ENCODE results near the gene GLRX.

GRCh38 chr5:95839658-95840057 is 17.1 kb upstream of the GLRX start:
- TF ChIP-seq EZH2 (optimal IDR thresholded peaks at IDR 0.05; ENCODE audit: low read depth, low read length) = no peak
- TF ChIP-seq CTCF (IDR thresholded peaks at IDR 0.05; ENCODE audit: low read length) = no peak

Data from MM.1S (cell line).